Inflammatory macrophage treated with lipopolysaccharide for 4 hours (primary cell): ENCODE results near the gene USP35.
A peak's percentile ranks its signal among the peaks of the same experiment; 100 is the strongest.
"Not testable (repeated sequence)": the region's sequence is repeated elsewhere in the genome, so short reads cannot be mapped to it uniquely, and the experiment has no call there.

Source experiments
- DNase-seq: peaks from one replicate; pipeline ENCODE4 v3.0.0-alpha.2; 2020

The USP35 gene

GRCh38 chr11:78216571-78217287 lies 28.0 kb downstream of the USP35 start:
- no peak for DNase-seq

GRCh38 chr11:78217650-78218541 lies 29.2 kb downstream of the USP35 start:
- no peak for DNase-seq

GRCh38 chr11:78218707-78219492 lies 30.2 kb downstream of the USP35 start:
- no peak for DNase-seq

GRCh38 chr11:78219493-78220217 lies 30.9 kb downstream of the USP35 start:
- no peak for DNase-seq

- no peak for DNase-seq
Observed at GRCh38 chr11:78220218-78221157, 31.8 kb downstream of the USP35 start.

- no peak for DNase-seq
Observed at GRCh38 chr11:78221396-78222315, 32.9 kb downstream of the USP35 start.

- not testable (repeated sequence) for DNase-seq
Observed at GRCh38 chr11:78222726-78223125, 34.0 kb downstream of the USP35 start.

GRCh38 chr11:78223320-78223954 lies 34.7 kb downstream of the USP35 start:
- DNase-seq, result no peak

GRCh38 chr11:78224506-78224905 lies 35.8 kb downstream of the USP35 start:
- no peak for DNase-seq

GRCh38 chr11:78224906-78225420 lies 36.2 kb downstream of the USP35 start:
- no peak for DNase-seq

GRCh38 chr11:78226684-78227680 lies 38.3 kb downstream of the USP35 start:
- no peak for DNase-seq

GRCh38 chr11:78227921-78228320 lies 39.2 kb downstream of the USP35 start:
- DNase-seq, result no peak

GRCh38 chr11:78228467-78228866 lies 39.7 kb downstream of the USP35 start:
- DNase-seq, result peak; percentile 26

GRCh38 chr11:78229106-78229505 lies 40.4 kb downstream of the USP35 start:
- no peak for DNase-seq

- no peak for DNase-seq
Observed at GRCh38 chr11:78230161-78230877, 41.6 kb downstream of the USP35 start.

- DNase-seq, result no peak
Observed at GRCh38 chr11:78231962-78232501, 43.3 kb downstream of the USP35 start.

- not testable (repeated sequence) for DNase-seq
Observed at GRCh38 chr11:78233046-78233445, 44.3 kb downstream of the USP35 start.
